GM12874 (cell line): Measurements from ENCODE around the gene KANSL3.

Experiments used
- CTCF ChIP-seq: IDR thresholded peaks from 2 replicates; pipeline ENCODE4 v1.5.1; 2011; ENCODE audit warnings: low read depth, mild to moderate bottlenecking, control low read depth, low read length, moderate library complexity; ENCODE audit not compliant: insufficient read depth

KANSL3 gene

GRCh38 chr2:96553176-96553956 lies 84.7 kb downstream of the KANSL3 start:
- TF ChIP-seq CTCF = no peak

GRCh38 chr2:96552315-96553175 lies 85.6 kb downstream of the KANSL3 start:
- TF ChIP-seq CTCF = no peak

GRCh38 chr2:96551605-96552314 lies 86.4 kb downstream of the KANSL3 start:
- TF ChIP-seq CTCF = no peak

- TF ChIP-seq CTCF = no peak
Observed at GRCh38 chr2:96550787-96551604, 87.1 kb downstream of the KANSL3 start.

- TF ChIP-seq CTCF = peak; percentile 23; the same call in 1 of the 2 replicates
Observed at GRCh38 chr2:96549967-96550786, 87.9 kb downstream of the KANSL3 start.

- no peak for TF ChIP-seq CTCF
Observed at GRCh38 chr2:96549466-96549785, 88.7 kb downstream of the KANSL3 start.
